GM21528 (cell line): ENCODE results near the gene LINGO4.

ENCODE experiments used
- ATAC-seq: cut with Tn5 transposase; IDR thresholded peaks from one replicate; pipeline ENCODE4 v1.9.1; 2021; ENCODE audit warnings: mild to moderate bottlenecking, moderate library complexity; ENCODE audit not compliant: unreplicated experiment, low FRiP score

Gene LINGO4

GRCh38 chr1:151814971-151815545, 9.8 kb upstream of the LINGO4 start:
- ATAC-seq, result no peak

DNA sequence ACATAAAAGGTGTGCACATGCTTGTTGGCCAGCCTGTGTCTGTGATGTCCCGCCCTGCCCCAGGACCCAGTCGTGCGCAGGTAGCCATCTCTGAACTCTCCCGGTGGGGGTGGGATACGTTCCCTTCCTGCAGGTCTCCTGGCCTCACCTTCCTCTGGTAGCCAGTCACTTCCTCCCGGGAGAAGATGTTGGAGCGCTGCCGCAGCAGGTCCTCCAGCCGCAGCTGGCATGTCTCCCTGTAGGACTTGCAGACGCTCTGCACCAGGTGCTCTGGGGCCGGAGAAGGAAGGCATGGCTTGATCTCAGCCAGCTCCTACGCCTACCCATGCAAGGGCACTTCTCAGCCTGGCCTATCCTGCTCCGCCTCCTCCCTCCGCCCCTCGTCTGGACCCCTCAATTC, 9.2 kb upstream of the LINGO4 start:
- ATAC-seq, result no peak

DNA sequence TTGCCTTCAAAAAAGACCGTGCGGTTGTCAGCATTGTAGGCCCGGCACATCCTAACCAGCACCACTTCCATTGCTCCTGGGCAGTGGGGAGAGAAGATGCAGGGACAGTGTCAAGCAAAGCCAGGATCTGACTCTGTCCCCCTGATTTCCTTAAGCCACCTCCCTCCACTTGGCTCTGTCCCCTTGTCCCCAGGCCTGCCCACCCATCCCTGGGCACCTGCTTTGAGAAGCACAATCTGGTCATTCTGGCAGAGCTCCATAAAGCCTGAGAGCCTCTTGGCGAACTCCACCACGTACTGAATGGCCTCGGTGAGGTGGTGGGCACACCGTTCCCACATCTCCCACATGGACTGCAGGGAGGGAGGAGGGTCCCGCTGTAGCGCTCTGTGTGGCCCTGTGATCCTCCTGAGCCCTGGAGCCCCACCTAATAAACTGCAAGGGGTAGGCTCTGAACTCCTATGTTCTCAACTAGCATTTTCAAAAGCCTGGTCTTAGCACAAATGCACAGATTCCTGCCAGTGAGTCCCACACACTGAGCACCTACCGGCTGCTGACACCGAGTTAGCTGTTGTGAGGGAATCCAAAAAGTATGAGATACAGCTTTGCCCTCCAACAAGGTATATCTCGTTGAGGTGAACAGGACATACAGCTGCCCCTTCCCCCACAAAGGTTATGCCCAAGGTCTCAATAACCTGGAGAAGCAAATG, 8.2 kb upstream of the LINGO4 start:
- ATAC-seq, result no peak

DNA sequence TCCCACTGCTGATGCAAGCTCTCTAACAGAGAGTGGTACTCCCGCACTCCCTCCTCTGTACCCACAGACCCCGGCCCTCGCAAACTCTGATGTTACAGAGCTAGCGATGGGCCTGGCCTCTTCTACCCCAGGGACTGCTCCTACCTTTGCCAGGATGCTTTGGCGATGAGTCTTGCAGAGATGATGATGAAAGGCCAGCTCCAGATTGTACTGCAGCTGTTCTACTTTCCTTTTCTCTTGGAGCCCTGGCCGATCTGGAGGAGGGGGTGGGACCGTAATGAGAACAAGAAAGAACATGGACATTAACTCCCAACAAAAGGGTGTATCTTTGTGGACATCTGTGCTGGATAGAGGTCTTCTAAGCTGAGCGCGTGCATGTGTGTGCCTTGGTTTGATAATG, 6.0 kb upstream of the LINGO4 start:
- ATAC-seq, result no peak

- ATAC-seq, result no peak
These were observed 4.9 kb upstream of the LINGO4 start for GRCh38 chr1:151809985-151810556.

DNA sequence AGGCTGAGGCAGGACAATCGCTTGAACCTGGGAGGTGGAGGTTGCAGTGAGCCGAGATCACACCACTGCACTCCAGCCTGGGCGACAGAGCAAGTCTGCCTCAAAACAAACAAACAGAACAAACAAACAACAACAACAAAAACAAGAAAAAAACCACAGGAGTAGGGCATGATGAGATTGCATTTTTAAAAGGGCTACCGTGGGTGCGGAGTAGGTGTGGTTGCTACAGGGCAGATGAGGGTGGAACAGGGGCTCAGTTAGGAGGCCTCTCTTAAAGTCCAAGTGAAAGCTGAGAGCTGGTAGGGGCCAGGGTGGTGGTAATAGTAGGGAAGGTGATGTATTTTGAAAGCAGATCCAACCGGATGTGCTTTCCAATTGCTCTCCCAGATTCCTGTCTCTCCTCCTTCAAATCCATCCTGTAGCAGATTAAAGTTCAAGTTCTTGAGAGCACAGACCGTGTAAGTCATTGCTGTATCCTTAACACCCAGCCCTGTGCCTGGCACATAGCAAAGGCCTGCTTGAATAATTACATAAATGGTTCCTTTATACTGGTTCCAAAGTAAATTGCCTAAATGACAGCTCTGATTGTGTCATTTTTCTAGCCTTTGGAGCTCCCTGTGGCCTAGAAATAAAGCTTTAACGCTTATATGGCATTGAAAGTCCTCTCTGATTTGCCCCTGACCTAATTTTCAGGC, 4.2 kb upstream of the LINGO4 start:
- ATAC-seq, result no peak

GRCh38 chr1:151807766-151808165, 2.5 kb upstream of the LINGO4 start:
- ATAC-seq, result no peak

DNA sequence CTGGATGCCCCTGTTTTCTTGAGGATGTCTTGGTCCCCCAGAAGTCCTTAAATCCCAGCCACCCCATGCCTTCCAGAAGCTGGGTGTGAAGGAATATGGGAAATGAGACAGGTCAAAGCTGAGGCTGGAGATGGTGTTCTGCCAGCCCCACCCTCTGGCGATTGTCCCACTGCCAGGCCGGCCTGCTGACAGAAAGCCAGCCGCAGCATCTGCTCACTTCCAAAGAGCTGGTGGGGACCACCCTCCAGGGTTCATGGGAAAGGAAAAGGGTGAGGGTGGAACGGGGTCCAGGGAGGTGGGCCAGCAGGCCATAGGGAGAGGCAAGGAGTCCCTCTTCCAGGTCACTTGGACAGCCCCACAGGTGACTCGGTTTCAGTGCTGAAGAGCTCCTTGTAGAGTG, 1.9 kb upstream of the LINGO4 start:
- ATAC-seq, result no peak

- ATAC-seq, result no peak
These were observed 951 bp upstream of the LINGO4 start for GRCh38 chr1:151806170-151806569.

DNA sequence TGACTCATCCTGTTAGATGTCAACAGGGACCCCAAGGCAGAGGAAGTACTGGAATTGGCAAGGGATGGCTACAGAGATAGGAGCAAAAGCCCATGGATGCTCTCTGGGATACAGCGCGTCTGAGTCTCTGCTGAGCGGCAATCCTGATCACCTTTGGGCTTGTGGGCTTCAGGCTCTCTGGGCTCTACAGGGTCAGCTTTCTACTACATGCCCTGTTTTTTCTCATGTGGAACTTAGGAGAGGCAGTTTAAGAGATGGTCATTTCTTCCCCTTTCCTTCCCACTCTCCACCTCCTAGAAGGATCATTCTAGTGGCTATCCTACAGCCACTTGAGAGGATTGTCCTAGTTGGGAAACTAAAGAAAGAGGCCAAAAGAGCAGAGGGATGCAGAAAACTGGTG, 1.3 kb downstream of the LINGO4 start:
- ATAC-seq, result no peak

DNA sequence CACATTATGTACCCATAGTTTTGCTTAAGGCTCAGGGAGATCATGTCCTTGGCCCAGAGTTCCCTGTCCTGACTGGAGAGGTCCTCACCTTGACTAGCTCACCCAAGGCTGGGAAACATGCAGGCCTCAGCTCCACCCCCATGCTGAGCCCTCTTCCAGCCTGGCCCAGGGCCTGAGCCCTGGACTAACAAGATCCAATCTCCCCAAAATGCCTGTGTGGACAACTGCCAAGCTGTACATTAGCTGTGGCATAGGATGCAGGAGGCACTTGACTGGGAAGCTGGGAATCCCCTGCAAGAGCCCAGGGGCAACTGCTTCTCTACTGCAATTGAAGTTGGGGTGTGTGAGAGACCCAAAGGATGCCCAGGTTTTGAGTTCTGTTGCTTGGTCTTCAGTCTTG, 2.1 kb downstream of the LINGO4 start:
- no peak for ATAC-seq

DNA sequence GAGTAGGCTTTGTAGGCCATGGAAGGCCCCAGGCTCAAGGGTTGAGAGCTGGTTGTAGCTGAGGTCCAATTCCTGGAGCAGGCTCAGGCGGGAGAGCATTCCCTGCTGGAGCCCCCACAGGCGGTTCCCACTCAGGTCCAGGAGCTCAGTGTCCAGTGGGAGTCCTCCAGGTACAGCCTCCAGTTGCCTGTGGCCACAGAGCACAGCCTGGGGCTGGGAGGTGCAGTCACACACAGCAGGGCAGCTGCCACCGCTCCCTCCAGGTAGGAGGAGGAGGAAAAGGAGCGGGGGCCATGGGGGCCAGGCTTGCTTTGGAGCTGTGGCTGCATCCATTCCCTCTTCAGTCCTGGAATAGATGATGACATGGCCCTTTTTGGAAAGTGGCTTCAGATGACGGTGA, 2.8 kb downstream of the LINGO4 start:
- no peak for ATAC-seq

DNA sequence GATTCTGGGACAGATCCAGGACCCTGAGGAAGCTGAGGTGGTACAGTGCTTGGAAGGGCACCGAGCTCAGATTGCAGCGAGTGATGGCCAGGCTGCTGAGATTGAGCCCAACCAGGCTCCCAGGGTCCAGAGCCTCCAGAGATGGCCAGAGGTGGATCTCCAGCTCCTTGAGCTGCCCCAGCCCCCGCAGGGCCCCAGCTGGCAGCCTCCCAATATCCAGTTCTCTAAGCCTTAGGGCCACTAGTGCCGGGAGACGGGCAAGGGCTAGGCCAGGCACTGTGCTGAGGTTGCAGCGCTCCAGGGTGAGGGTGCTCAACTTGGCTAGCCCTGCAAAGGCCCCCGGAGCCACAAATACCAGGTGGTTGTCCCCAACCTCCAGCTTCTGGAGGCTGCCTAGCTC, 3.4 kb downstream of the LINGO4 start:
- ATAC-seq, result no peak

GRCh38 chr1:151801310-151801820, 3.9 kb downstream of the LINGO4 start:
- ATAC-seq, result no peak

GRCh38 chr1:151800830-151801229, 4.4 kb downstream of the LINGO4 start:
- no peak for ATAC-seq

- ATAC-seq, result no peak
These were observed 5.8 kb downstream of the LINGO4 start for GRCh38 chr1:151799179-151800022.

DNA sequence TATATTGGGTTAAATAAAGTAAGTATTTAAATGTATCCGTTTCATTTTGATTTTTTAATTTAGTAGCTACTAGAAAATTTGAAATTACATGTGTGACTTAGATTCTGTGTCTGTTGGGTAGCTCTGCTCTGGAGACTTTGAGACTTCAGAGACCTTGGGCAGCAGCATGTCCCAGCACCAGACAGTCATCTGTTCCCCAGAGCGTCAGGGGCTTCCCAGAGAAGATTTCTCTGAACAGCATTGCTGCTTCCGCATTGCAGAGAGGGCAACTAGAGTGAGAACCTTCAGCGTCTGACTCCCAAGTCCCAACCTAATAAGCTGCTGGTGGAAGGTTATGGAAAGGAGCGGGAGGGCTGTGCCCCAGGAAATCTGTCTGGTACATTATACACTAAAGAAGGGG, 6.6 kb downstream of the LINGO4 start:
- ATAC-seq, result no peak

DNA sequence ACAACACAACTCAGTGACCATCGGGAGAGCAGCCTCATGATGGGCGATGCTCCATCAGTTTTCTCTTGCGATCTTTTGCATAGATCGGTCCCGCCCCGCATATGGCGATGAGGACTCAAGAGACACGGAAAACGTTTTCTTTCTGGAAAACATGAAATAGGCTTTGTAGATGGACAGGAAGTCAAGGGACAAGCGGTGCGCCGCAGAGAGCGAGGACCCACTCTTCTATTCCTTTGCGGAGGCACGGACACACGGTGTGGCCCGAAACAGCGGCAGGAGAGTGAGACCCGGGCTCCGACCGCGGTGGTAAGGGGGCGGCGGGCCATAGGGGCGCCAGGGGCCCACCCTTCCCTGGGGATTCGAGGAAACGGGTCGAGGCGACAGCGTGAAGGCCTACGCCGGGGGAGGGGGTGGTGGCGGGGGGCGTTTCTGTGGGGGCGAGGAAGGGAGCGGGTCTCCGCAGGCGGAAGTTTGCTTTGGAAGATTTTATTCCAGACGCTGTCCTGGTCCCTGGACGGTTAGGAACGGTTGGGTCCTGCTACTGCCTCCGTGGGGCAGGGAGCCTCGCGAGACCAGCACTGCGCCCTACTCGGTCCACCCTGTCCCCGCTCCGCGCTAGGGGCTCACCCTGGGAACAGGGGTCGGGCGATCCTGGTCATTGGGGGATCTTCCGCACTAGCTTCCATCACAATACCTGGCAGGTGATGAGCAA, 14.1 kb downstream of the LINGO4 start:
- peak; percentile 10 for ATAC-seq

GRCh38 chr1:151790071-151790939, 14.9 kb downstream of the LINGO4 start, which contains the start of gene TDRKH:
TDRKH (minus strand) TSS chr1:151790500; CDS start chr1:151783022, 7,478 bp downstream.
- ATAC-seq, result peak; percentile 96
